Activated CD4-positive, alpha-beta T cell treated with anti-CD3 and anti-CD28 coated beads, Interleukin-2, amount 50 U/mL, for 4 hours (primary cell): ENCODE measurements around the gene PLA2G4E.

Experiments used
- DNase-seq, 2 experiments: peaks; one replicate each; pipeline ENCODE4 v3.0.0-alpha.2; 2020

PLA2G4E gene

GRCh38 chr15:41990243-41990605 lies 30.6 kb downstream of the PLA2G4E start:
- DNase-seq, result no peak

GRCh38 chr15:41989573-41990242 lies 31.1 kb downstream of the PLA2G4E start:
- DNase-seq, result peak; percentile 80 to 85

GRCh38 chr15:41988896-41989572 lies 31.8 kb downstream of the PLA2G4E start:
- no peak for DNase-seq

DNA sequence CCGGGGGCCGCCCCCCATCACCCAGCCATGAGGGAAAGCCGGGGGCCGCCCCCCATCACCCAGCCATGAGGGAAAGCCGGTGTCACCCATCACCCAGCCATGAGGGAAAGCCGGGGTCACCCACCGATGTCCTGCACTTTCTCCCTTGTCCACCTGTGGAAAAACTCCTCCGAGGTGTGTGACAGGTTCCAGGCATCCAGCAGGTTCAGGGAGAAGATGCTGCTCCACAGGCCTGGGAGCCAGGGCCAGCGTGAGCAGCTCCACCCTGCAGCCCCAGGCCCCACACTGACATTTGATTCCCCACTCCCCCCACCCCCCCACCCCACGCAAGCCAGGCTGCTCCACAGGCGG lies 32.9 kb downstream of the PLA2G4E start:
- DNase-seq, result no peak

DNA sequence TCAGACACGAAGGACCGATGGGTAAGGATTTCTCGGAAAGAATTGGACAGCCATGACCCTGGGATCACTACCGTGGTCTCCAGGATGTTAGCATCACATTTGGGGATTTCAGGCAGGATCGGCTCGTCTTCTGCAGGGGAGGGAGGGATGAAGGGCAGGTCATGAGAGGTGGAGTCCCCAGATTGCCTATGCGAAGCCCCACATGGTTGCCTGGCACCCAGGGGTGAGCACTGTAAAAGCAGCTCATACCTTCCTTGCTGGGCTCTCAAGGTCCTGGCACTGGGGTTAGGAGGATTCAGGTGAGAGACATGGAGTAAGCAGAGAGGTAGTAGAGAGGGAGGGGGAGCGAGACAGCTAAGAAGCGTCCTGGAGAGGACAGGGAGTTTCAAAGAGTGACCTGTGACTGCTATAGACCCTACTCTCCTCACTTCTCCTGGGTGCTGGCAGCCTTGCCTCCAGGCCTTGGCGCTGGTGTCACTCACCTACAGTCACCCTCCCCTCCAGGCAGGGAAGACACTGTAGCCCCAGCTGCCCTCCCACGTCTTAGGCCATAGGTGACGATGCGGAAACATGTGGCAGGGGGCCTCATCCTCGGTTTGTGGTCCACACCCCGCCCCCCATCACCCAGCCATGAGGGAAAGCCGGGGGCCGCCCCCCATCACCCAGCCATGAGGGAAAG lies 33.5 kb downstream of the PLA2G4E start:
- DNase-seq, result no peak

- no peak for DNase-seq
Observed at GRCh38 chr15:41985236-41986160, 35.3 kb downstream of the PLA2G4E start.

- DNase-seq, result no peak
Observed at GRCh38 chr15:41984622-41985021, 36.2 kb downstream of the PLA2G4E start.

GRCh38 chr15:41983621-41984571 lies 36.9 kb downstream of the PLA2G4E start:
- no peak for DNase-seq

DNA sequence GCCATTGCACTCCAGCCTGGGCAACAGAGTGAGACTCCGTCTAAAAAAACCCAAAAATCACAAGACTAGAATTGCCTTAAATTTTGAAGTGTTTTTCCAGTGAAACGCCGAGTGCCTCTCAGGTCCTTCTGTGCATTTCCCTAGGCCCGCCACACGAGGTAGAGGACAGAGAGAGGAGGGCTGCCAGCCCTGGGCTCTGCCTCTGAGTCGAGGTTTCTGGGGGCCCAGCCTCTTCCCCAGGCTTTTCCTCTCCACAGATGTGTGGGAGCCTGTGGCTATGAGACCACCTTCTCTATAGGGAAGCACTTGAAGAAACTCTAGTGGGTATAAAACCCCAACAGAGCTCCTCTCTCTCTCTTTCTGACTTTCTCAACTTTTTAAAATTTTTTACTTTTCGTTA lies 37.6 kb downstream of the PLA2G4E start:
- DNase-seq, result no peak

GRCh38 chr15:41982133-41982930 lies 38.5 kb downstream of the PLA2G4E start:
- DNase-seq, result no peak

DNA sequence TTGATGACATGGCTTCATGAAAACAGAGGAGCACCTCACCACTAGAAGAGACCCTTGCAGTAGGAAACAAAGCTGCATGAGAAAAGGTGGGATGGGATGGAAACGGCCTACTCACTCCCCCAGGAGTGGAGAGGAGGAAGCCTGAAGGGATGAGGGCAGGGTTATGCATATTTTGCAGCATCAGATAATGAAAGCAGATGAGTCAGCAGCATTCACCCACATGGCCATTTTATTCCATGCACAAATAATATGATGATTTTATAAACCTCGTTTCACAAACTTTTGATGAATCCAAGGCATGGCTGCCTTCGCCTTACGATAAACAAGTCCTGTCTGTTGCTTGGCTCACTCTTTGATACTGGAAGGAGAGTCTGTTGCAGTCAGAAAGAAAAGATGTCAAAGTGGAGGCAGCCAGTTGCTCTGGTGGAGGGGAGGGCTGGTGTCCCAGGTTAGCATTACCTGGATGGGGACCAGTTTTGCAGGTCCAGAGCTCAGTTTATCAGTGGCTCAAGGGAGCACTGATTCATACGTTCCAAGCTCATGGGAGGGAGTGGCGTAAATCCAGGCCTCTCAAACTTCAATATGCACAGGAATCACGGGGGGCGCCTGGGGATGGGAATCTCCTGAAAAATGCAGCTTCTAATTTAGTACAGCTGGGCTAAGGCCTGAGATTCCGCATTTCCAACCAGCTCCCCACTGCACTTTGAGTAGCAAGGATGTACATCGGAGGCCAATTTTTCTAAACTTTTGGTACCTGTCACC lies 39.3 kb downstream of the PLA2G4E start:
- DNase-seq, result no peak

- DNase-seq, result no peak
Observed at GRCh38 chr15:41980654-41981323, 40.1 kb downstream of the PLA2G4E start.

DNA sequence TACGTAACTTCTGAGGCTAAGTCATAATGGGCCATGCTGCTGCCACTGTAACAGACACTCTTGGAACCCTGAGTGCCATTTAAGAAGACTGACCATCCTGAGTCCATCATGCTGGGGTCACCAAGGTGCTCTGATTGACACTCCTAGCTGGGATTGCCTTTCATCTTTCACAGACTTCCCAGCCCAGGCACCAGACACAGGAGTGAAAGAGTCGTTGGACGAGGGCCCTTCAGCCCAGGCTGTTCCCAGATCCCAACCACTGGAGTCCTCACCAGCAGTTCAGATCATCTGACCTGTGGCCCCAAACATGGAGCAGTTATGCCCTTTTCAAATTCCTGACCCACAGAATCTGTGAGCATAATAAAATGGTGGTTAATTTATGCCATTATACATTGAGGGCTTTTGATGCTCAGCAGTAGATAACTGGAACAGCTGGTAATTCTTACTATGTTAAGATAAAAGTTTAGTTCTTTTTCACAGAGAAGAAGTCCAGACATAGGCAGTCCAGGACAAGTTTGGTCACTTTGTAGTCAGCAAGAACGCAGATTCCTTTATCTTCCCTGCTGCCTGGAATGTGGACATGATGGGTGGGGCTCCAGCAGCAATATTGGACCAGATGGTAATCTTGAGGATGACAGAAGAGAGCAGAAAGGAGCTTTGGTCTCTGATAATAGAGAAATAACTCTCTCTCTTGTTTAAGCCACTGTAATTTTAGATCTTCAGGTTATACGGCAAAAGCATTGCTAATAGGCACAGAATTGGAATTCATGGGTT lies 41.2 kb downstream of the PLA2G4E start:
- DNase-seq, result no peak

GRCh38 chr15:41978534-41978933 lies 42.3 kb downstream of the PLA2G4E start:
- DNase-seq, result no peak

DNA sequence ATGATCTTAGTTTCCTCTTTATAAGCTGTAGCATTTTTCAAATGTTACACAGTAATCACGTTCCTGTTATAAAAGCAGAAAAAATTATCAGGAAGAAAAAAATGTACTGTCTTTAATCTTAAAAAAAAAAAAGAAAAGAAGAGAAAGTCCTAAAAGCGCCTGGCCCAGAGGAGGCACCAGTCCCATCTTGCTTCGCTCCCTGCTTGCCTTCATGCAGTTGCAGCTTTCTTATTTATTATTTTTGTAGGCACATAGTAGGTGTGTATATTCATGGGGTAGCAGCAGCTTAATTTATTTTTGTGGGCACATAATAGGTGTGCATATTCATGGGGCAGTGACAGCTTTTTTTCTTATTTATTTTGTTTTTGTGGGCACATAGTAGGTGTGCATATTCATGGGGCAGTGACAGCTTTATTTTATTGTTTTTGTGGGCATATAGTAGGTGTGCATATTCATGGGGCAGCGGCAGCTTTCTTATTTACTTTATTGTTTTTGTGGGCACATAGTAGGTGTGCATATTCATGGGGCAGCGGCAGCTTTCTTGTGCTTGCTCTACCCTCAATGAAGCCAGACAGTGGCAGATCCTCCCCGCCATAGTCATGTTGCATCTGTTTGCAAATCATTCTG lies 43.0 kb downstream of the PLA2G4E start:
- no peak for DNase-seq

GRCh38 chr15:41975669-41976068 lies 45.2 kb downstream of the PLA2G4E start:
- no peak for DNase-seq

DNA sequence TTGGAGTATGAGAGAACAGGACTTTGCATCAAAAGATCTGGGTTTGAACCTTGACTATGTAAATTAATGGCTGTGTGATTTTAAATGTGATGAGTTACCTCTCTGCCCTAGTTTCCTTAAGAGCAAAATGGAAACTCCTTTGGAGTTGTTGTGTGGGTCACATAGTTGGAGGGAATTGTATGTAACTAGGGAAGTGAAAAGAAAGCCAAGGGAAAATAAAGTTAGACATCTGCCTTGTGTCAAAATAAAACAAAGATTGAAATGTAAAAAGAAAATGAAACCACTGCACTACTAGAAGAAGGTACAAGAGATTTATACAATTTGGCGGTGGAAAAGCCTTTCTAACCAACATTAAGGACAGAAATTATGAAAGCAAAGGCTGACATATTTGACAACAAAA lies 46.8 kb downstream of the PLA2G4E start:
- DNase-seq, result no peak
